ENCODE measurements around the gene LRP1B.

DNA sequence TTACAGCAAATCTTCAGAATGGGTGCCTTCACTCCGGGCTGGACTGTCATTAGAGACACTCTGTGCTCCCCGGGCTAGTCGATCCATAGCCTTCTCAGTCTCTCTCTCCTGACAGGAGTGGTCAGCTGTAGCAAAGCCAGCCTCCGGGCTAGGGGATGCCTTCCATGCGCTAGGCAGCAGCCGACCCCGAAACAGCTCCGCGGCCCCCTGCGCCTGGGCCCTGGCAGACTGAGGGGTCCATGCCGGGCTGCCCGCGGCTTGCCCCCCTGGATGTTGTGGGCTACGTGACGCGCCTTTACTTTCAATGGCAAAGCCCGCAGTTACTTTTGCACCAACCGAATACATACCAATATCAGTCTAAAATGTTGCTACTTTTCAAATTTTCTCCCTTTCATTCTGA, 1447.2 kb downstream of the LRP1B start:
- TF ChIP-seq, protein P1, sequence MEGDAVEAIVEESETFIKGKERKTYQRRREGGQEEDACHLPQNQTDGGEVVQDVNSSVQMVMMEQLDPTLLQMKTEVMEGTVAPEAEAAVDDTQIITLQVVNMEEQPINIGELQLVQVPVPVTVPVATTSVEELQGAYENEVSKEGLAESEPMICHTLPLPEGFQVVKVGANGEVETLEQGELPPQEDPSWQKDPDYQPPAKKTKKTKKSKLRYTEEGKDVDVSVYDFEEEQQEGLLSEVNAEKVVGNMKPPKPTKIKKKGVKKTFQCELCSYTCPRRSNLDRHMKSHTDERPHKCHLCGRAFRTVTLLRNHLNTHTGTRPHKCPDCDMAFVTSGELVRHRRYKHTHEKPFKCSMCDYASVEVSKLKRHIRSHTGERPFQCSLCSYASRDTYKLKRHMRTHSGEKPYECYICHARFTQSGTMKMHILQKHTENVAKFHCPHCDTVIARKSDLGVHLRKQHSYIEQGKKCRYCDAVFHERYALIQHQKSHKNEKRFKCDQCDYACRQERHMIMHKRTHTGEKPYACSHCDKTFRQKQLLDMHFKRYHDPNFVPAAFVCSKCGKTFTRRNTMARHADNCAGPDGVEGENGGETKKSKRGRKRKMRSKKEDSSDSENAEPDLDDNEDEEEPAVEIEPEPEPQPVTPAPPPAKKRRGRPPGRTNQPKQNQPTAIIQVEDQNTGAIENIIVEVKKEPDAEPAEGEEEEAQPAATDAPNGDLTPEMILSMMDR (IDR thresholded peaks at IDR 0.05) = no peak
- TF ChIP-seq POLR2A (IDR thresholded peaks at IDR 0.05) = no peak

Measured in right lobe of liver (tissue), 4 donors.